ENCODE results near the gene GALNT15. TPM values are rescaled to one million over a fixed set of nuclear protein-coding genes. Genes with fewer than 3 reads are reported as not detected.

GALNT15 gene
- total and polyA plus RNA-seq, 3 experiments from 2014 or later: not detected

- POLR2A ChIA-PET: no interaction called here
- CTCF ChIA-PET: interaction anchor here (1.0 to 3.0 kb wide), 5 partner anchors 10 to 365 kb away, joined by 3 to 9 read pairs (median 3); no protein-coding TSS in a partner anchor
- H3K9me3 Mint-ChIP-seq: no peaks in the 10 kb centered on the region
- no peak overlapping the region for H3K4me3 ChIP-seq (ENCODE audit: low read length)
- DNase-seq: no peak
- H3K4me1 ChIP-seq (ENCODE audit: insufficient read depth, low read length): no peaks in the 10 kb centered on the region
- H3K4me3 Mint-ChIP-seq: no peak overlapping the region
- H3K36me3 Mint-ChIP-seq: no peaks in the 10 kb centered on the region
- peaks cover 0 to 12% (median 10%) of the 10 kb centered on the region in 3 donors for H3K4me1 Mint-ChIP-seq
- H3K36me3 ChIP-seq (ENCODE audit: insufficient read depth, low read length): no peaks in the 10 kb centered on the region
- H3K9me3 ChIP-seq (ENCODE audit: low read length): no peaks in the 10 kb centered on the region
- no peak overlapping the region for H3K27ac Mint-ChIP-seq
- no peaks in the 10 kb centered on the region for H3K27me3 ChIP-seq (ENCODE audit: insufficient read depth, low read length, poor library complexity, severe bottlenecking)
- H3K27me3 Mint-ChIP-seq: peaks cover 6 to 37% of the 10 kb centered on the region in 2 donors
- H3K27ac ChIP-seq (ENCODE audit: low read depth, low read length): no peak overlapping the region
Measured at GRCh38 chr3:16178628-16178988, 4.1 kb downstream of the GALNT15 start.

- ChIA-PET POLR2A (no interaction called here), CTCF (interaction anchor here (1.5 to 3.0 kb wide), 2 partner anchors 10 to 366 kb away, joined by 3 to 9 read pairs; no protein-coding TSS in a partner anchor)
- no peaks in the 10 kb centered on the region for H3K27me3 ChIP-seq (ENCODE audit: insufficient read depth, low read length, poor library complexity, severe bottlenecking)
- Mint-ChIP-seq H3K9me3 (no peaks in the 10 kb centered on the region), H3K4me1 (peaks cover 0 to 12% (median 10%) of the 10 kb centered on the region in 3 donors), H3K4me3 (peak overlapping the region in 1 of 7 donors; percentile 8), H3K27ac (no peak overlapping the region), H3K27me3 (peaks cover 6 to 38% of the 10 kb centered on the region in 2 donors), H3K36me3 (no peaks in the 10 kb centered on the region)
- no peaks in the 10 kb centered on the region for H3K9me3 ChIP-seq (ENCODE audit: low read length)
- no peak overlapping the region for H3K27ac ChIP-seq (ENCODE audit: low read depth, low read length)
- DNase-seq: no peak
- H3K4me3 ChIP-seq (ENCODE audit: low read length): no peak overlapping the region
- H3K4me1 ChIP-seq (ENCODE audit: insufficient read depth, low read length): no peaks in the 10 kb centered on the region
- H3K36me3 ChIP-seq (ENCODE audit: insufficient read depth, low read length): no peaks in the 10 kb centered on the region
Measured at GRCh38 chr3:16179261-16179660, 4.8 kb downstream of the GALNT15 start.

GRCh38 chr3:16179771-16180736, 5.6 kb downstream of the GALNT15 start:
- CTCF ChIA-PET: interaction anchor here (1.5 to 3.0 kb wide), 3 partner anchors 9 to 367 kb away, joined by 3 to 9 read pairs (median 3); no protein-coding TSS in a partner anchor
- Mint-ChIP-seq H3K9me3 (no peaks in the 10 kb centered on the region), H3K4me3 (no peak overlapping the region), H3K27me3 (peaks cover 6 to 36% of the 10 kb centered on the region in 2 donors), H3K36me3 (no peaks in the 10 kb centered on the region), H3K27ac (peak overlapping the region in 1 of 8 donors; percentile 30), H3K4me1 (peaks cover 0 to 12% (median 10%) of the 10 kb centered on the region in 3 donors)
- H3K9me3 ChIP-seq (ENCODE audit: low read length): no peaks in the 10 kb centered on the region
- H3K36me3 ChIP-seq (ENCODE audit: insufficient read depth, low read length): no peaks in the 10 kb centered on the region
- DNase-seq: no peak
- no peak overlapping the region for H3K4me3 ChIP-seq (ENCODE audit: low read length)
- no peaks in the 10 kb centered on the region for H3K27me3 ChIP-seq (ENCODE audit: insufficient read depth, low read length, poor library complexity, severe bottlenecking)
- POLR2A ChIA-PET: no interaction called here
- H3K4me1 ChIP-seq (ENCODE audit: insufficient read depth, low read length): no peaks in the 10 kb centered on the region
- no peak overlapping the region for H3K27ac ChIP-seq (ENCODE audit: low read depth, low read length)

GRCh38 chr3:16180737-16181134, 6.3 kb downstream of the GALNT15 start:
- peaks cover 6 to 36% of the 10 kb centered on the region in 2 donors for H3K27me3 Mint-ChIP-seq
- no peak overlapping the region for H3K4me3 ChIP-seq (ENCODE audit: low read length)
- H3K9me3 ChIP-seq (ENCODE audit: low read length): no peaks in the 10 kb centered on the region
- H3K4me1 ChIP-seq (ENCODE audit: insufficient read depth, low read length): no peaks in the 10 kb centered on the region
- peaks cover 0 to 12% (median 10%) of the 10 kb centered on the region in 3 donors for H3K4me1 Mint-ChIP-seq
- POLR2A ChIA-PET: no interaction called here
- H3K27ac Mint-ChIP-seq: no peak overlapping the region
- H3K36me3 ChIP-seq (ENCODE audit: insufficient read depth, low read length): no peaks in the 10 kb centered on the region
- no peak overlapping the region for H3K4me3 Mint-ChIP-seq
- DNase-seq: no peak
- H3K27ac ChIP-seq (ENCODE audit: low read depth, low read length): no peak overlapping the region
- CTCF ChIA-PET: interaction anchor here (1.6 kb wide), 1 partner anchor 12 kb away, joined by 3 read pairs; no protein-coding TSS in a partner anchor
- H3K9me3 Mint-ChIP-seq: no peaks in the 10 kb centered on the region
- H3K36me3 Mint-ChIP-seq: no peaks in the 10 kb centered on the region
- no peaks in the 10 kb centered on the region for H3K27me3 ChIP-seq (ENCODE audit: insufficient read depth, low read length, poor library complexity, severe bottlenecking)

- H3K9me3 ChIP-seq (ENCODE audit: low read length): no peaks in the 10 kb centered on the region
- Mint-ChIP-seq H3K27me3 (peaks cover 6 to 30% of the 10 kb centered on the region in 2 donors), H3K27ac (no peak overlapping the region), H3K4me1 (peaks cover 0 to 12% (median 10%) of the 10 kb centered on the region in 3 donors), H3K36me3 (no peaks in the 10 kb centered on the region), H3K4me3 (no peak overlapping the region), H3K9me3 (no peaks in the 10 kb centered on the region)
- H3K27me3 ChIP-seq (ENCODE audit: insufficient read depth, low read length, poor library complexity, severe bottlenecking): no peaks in the 10 kb centered on the region
- no peaks in the 10 kb centered on the region for H3K4me1 ChIP-seq (ENCODE audit: insufficient read depth, low read length)
- no peak for DNase-seq
- ChIA-PET POLR2A (no interaction called here), CTCF (no interaction called here)
- no peak overlapping the region for H3K4me3 ChIP-seq (ENCODE audit: low read length)
- H3K36me3 ChIP-seq (ENCODE audit: insufficient read depth, low read length): no peaks in the 10 kb centered on the region
- no peak overlapping the region for H3K27ac ChIP-seq (ENCODE audit: low read depth, low read length)
Measured at GRCh38 chr3:16181361-16181760, 6.9 kb downstream of the GALNT15 start.

- H3K9me3 ChIP-seq (ENCODE audit: low read length): no peaks in the 10 kb centered on the region
- H3K4me3 ChIP-seq (ENCODE audit: low read length): no peak overlapping the region
- H3K27ac ChIP-seq (ENCODE audit: low read depth, low read length): no peak overlapping the region
- Mint-ChIP-seq H3K36me3 (no peaks in the 10 kb centered on the region), H3K4me3 (no peak overlapping the region), H3K4me1 (peaks cover 0 to 12% (median 10%) of the 10 kb centered on the region in 3 donors), H3K9me3 (no peaks in the 10 kb centered on the region), H3K27ac (no peak overlapping the region), H3K27me3 (peaks cover 6 to 24% of the 10 kb centered on the region in 2 donors)
- ChIA-PET POLR2A (no interaction called here), CTCF (no interaction called here)
- no peaks in the 10 kb centered on the region for H3K36me3 ChIP-seq (ENCODE audit: insufficient read depth, low read length)
- H3K4me1 ChIP-seq (ENCODE audit: insufficient read depth, low read length): no peaks in the 10 kb centered on the region
- H3K27me3 ChIP-seq (ENCODE audit: insufficient read depth, low read length, poor library complexity, severe bottlenecking): no peaks in the 10 kb centered on the region
- DNase-seq: no peak
Measured at GRCh38 chr3:16182183-16182582, 7.7 kb downstream of the GALNT15 start.

GRCh38 chr3:16182612-16183011, 8.1 kb downstream of the GALNT15 start:
- Mint-ChIP-seq H3K36me3 (no peaks in the 10 kb centered on the region), H3K9me3 (no peaks in the 10 kb centered on the region), H3K4me3 (no peak overlapping the region), H3K27ac (no peak overlapping the region), H3K27me3 (peaks cover 6 to 20% of the 10 kb centered on the region in 2 donors), H3K4me1 (peaks cover 0 to 12% (median 10%) of the 10 kb centered on the region in 3 donors)
- ChIA-PET POLR2A (no interaction called here), CTCF (no interaction called here)
- Histone ChIP-seq H3K36me3 (ENCODE audit: insufficient read depth, low read length) (no peaks in the 10 kb centered on the region), H3K9me3 (ENCODE audit: low read length) (no peaks in the 10 kb centered on the region), H3K27me3 (ENCODE audit: insufficient read depth, low read length, poor library complexity, severe bottlenecking) (no peaks in the 10 kb centered on the region), H3K4me3 (ENCODE audit: low read length) (no peak overlapping the region), H3K4me1 (ENCODE audit: insufficient read depth, low read length) (no peaks in the 10 kb centered on the region), H3K27ac (ENCODE audit: low read depth, low read length) (no peak overlapping the region)
- DNase-seq: no peak

- no peaks in the 10 kb centered on the region for H3K9me3 Mint-ChIP-seq
- H3K4me3 Mint-ChIP-seq: no peak overlapping the region
- H3K9me3 ChIP-seq (ENCODE audit: low read length): no peaks in the 10 kb centered on the region
Measured at GRCh38 chr3:16183082-16183481, 8.6 kb downstream of the GALNT15 start.

More at GRCh38 chr3:16183082-16183481, 8.6 kb downstream of the GALNT15 start:
- H3K27ac Mint-ChIP-seq: no peak overlapping the region
- peaks cover 0 to 8% (median 6%) of the 10 kb centered on the region in 3 donors for H3K4me1 Mint-ChIP-seq
- no peaks in the 10 kb centered on the region for H3K36me3 Mint-ChIP-seq
- ChIA-PET POLR2A (no interaction called here), CTCF (no interaction called here)
- H3K27me3 Mint-ChIP-seq: peaks cover 7 to 19% of the 10 kb centered on the region in 2 donors
- no peak overlapping the region for H3K27ac ChIP-seq (ENCODE audit: low read depth, low read length)
- no peak overlapping the region for H3K4me3 ChIP-seq (ENCODE audit: low read length)
- no peaks in the 10 kb centered on the region for H3K27me3 ChIP-seq (ENCODE audit: insufficient read depth, low read length, poor library complexity, severe bottlenecking)
- H3K36me3 ChIP-seq (ENCODE audit: insufficient read depth, low read length): no peaks in the 10 kb centered on the region
- no peak for DNase-seq
- H3K4me1 ChIP-seq (ENCODE audit: insufficient read depth, low read length): no peaks in the 10 kb centered on the region
